ENCODE results near the gene PLA2G6. TPM values are rescaled to one million over a fixed set of nuclear protein-coding genes. Genes with fewer than 3 reads are reported as not detected.
A peak's percentile ranks its signal among the peaks of the same experiment; 100 is the strongest.

Gene PLA2G6
- total and polyA plus RNA-seq, 9 of the 15 experiments (the other 6 are each of a cell fraction or from before 2014, with no cell fraction given), result 0.11 to 12.2 (median 9.7) TPM

DNA sequence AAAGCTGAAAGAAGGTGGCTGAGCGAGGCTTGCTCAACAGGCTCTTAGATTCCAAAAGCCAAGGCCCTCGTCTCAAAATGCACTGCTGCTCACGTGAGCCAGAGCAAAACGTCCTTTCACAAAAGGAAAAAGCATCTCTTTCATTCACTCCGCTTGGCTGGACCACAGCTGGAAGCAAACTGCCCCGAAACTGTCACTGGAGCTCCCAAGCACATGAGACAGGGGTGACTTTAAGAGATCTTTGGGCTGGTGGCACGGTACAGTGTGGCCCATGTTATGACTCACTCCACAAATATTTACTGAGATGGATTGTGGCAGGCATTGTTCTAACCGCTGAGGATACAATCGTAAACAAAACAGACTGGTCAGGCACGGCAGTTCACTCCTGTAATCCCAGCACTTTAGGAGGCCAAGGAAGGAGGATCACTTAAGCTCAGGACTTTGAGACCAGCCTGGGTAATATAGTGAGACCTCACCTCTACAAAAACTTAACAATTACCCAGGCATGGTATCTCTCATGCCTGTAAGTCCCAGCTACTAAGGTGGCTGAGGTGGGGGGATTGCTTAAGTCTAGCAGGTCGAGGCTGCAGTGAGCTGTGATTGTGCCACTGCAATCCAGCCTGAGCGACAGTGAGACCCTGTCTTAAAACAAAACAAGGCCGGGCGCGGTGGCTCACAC lies 3.6 kb downstream of the PLA2G6 start (continued):
- TF ChIP-seq, protein P1, sequence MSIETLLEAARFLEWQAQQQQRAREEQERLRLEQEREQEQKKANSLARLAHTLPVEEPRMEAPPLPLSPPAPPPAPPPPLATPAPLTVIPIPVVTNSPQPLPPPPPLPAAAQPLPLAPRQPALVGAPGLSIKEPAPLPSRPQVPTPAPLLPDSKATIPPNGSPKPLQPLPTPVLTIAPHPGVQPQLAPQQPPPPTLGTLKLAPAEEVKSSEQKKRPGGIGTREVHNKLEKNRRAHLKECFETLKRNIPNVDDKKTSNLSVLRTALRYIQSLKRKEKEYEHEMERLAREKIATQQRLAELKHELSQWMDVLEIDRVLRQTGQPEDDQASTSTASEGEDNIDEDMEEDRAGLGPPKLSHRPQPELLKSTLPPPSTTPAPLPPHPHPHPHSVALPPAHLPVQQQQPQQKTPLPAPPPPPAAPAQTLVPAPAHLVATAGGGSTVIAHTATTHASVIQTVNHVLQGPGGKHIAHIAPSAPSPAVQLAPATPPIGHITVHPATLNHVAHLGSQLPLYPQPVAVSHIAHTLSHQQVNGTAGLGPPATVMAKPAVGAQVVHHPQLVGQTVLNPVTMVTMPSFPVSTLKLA (conservative IDR thresholded peaks at IDR 0.05), result peak in 1 of 2 experiments; percentile 41; a peak in 1 of 4 replicates
- TF ChIP-seq, protein P2, sequence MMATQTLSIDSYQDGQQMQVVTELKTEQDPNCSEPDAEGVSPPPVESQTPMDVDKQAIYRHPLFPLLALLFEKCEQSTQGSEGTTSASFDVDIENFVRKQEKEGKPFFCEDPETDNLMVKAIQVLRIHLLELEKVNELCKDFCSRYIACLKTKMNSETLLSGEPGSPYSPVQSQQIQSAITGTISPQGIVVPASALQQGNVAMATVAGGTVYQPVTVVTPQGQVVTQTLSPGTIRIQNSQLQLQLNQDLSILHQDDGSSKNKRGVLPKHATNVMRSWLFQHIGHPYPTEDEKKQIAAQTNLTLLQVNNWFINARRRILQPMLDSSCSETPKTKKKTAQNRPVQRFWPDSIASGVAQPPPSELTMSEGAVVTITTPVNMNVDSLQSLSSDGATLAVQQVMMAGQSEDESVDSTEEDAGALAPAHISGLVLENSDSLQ (IDR thresholded peaks at IDR 0.05), result no peak
- TF ChIP-seq ILK (tag; IDR thresholded peaks at IDR 0.05; ENCODE audit: borderline replicate concordance, low read depth), result no peak
- TF ChIP-seq EZH2 (IDR thresholded peaks at IDR 0.05; ENCODE audit: borderline replicate concordance, low read depth, low read length), result no peak
- TF ChIP-seq SPI1 (IDR thresholded peaks at IDR 0.05; ENCODE audit: borderline replicate concordance, low read depth, low read length), result no peak
- TF ChIP-seq, protein P3, sequence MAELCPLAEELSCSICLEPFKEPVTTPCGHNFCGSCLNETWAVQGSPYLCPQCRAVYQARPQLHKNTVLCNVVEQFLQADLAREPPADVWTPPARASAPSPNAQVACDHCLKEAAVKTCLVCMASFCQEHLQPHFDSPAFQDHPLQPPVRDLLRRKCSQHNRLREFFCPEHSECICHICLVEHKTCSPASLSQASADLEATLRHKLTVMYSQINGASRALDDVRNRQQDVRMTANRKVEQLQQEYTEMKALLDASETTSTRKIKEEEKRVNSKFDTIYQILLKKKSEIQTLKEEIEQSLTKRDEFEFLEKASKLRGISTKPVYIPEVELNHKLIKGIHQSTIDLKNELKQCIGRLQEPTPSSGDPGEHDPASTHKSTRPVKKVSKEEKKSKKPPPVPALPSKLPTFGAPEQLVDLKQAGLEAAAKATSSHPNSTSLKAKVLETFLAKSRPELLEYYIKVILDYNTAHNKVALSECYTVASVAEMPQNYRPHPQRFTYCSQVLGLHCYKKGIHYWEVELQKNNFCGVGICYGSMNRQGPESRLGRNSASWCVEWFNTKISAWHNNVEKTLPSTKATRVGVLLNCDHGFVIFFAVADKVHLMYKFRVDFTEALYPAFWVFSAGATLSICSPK (IDR thresholded peaks at IDR 0.05; ENCODE audit: borderline replicate concordance), result no peak
- TF ChIP-seq ZNF583 (CRISPR knock-in tag; IDR thresholded peaks at IDR 0.05), result no peak
- TF ChIP-seq, protein P4, sequence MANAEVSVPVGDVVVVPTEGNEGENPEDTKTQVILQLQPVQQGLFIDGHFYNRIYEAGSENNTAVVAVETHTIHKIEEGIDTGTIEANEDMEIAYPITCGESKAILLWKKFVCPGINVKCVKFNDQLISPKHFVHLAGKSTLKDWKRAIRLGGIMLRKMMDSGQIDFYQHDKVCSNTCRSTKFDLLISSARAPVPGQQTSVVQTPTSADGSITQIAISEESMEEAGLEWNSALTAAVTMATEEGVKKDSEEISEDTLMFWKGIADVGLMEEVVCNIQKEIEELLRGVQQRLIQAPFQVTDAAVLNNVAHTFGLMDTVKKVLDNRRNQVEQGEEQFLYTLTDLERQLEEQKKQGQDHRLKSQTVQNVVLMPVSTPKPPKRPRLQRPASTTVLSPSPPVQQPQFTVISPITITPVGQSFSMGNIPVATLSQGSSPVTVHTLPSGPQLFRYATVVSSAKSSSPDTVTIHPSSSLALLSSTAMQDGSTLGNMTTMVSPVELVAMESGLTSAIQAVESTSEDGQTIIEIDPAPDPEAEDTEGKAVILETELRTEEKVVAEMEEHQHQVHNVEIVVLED (CRISPR knock-in tag; IDR thresholded peaks at IDR 0.05), result no peak
- TF ChIP-seq, protein P5, sequence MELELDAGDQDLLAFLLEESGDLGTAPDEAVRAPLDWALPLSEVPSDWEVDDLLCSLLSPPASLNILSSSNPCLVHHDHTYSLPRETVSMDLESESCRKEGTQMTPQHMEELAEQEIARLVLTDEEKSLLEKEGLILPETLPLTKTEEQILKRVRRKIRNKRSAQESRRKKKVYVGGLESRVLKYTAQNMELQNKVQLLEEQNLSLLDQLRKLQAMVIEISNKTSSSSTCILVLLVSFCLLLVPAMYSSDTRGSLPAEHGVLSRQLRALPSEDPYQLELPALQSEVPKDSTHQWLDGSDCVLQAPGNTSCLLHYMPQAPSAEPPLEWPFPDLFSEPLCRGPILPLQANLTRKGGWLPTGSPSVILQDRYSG (tag; conservative IDR thresholded peaks at IDR 0.05; ENCODE audit: low read depth), result no peak
- no peak for TF ChIP-seq ZNF589 (CRISPR knock-in tag; IDR thresholded peaks at IDR 0.05; ENCODE audit: low read depth)
- TF ChIP-seq HMG20B (CRISPR knock-in tag; IDR thresholded peaks at IDR 0.05), result no peak
- peak; percentile 72; the same call in 1 of the 2 replicates for TF ChIP-seq SMARCE1 (IDR thresholded peaks at IDR 0.05)
- TF ChIP-seq NCOA6 (IDR thresholded peaks at IDR 0.05), result no peak
- TF ChIP-seq TEAD1 (CRISPR knock-in tag; IDR thresholded peaks at IDR 0.05), result peak; percentile 61 to 87; a peak in 3 of 4 replicates
- no peak for TF ChIP-seq MTF1 (CRISPR knock-in tag; IDR thresholded peaks at IDR 0.05; ENCODE audit: borderline replicate concordance)
- TF ChIP-seq, protein P6, sequence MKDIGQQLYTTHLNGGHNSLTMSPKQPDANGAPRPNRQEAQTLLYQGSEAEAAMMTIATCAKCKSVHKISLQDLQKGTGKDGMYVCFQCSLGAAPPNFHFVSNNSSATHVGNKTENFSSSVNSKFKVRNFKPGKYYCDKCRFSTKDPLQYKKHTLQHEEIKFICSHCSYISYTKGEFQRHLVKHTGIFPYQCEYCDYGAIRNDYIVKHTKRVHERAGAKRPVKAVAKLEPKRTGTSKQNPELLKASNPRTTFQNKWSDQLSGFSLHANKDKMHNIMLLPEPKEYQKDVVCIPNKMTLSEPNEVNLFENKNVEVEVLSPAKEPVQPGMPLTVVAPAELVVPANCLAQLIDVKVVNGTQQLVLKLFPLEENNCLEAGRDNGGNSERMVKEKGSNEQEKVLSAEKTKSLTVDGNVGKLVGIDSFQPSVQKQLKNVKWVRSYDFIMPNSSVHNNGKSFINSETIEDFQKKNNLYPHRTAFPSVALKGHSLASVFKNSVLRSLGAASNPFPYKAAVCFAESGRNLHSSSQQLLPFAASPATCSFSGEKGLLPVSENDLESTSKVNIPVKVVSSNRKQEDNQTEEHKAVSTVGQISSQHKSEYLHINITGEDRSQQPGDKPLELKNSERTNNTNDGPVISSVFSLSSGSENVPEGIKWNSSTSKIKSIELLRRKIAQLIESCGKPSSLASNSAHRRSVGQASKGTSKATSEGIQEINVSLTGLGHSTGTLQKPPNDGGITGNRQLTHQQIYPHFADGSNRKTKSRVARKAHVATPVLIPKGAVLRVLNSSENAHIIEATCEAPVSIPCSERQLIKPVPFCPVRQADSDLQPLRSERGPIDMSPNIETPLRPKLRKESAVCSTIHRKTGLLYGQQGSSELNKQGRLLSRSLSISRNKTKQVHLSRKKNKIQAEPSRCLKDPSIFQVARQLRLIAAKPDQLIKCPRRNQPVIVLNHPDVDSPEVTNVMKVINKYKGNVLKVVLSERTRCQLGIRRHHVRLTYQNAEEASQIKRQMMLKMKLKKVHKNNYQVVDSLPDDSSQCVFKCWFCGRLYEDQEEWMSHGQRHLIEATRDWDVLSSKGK (CRISPR knock-in tag; IDR thresholded peaks at IDR 0.05), result no peak

Data from K562 (cell line).